Articular chondrocyte of knee joint (primary cell): ENCODE data around the gene CCDC12. TPM values are rescaled to one million over a fixed set of nuclear protein-coding genes. Genes with fewer than 3 reads are reported as not detected.

Experiments used
- small RNA-seq: library from RNA; depleted of rRNA; stranded (forward); fragments of <200 nt; gene quantifications from one replicate; pipeline ENCODE3, GENCODE V24; 2012
- total RNA-seq: library from RNA; depleted of rRNA; stranded (reverse); fragments of >200 nt; gene quantifications from 2 replicates; pipeline ENCODE4 v1.2.3, GENCODE V29; 2012

CCDC12 gene
- total RNA-seq: 17.6 and 22.5 TPM in 2 replicates

GRCh38 chr3:46976326-46977190 lies at the start of gene CCDC12:
TSS of gene CCDC12 (minus strand) at chr3:46976745. CDS start at chr3:46976732, 13 bp downstream.

GRCh38 chr3:46978985-46979944 lies 2.7 kb upstream of the CCDC12 start, which contains the start of gene NBEAL2:
TSS of gene NBEAL2 (plus strand) at chr3:46979666. CDS start at chr3:46979862, 196 bp downstream.

GRCh38 chr3:46877406-46878125 lies 99.0 kb downstream of the CCDC12 start, which contains the start of gene PTH1R:
TSS of gene PTH1R (plus strand) at chr3:46877721. CDS start at chr3:46883560, 5,839 bp downstream.

Small RNA genes within 50 kb of the gene (small RNA-seq; reads per million reads assigned to genes)
- not detected for gene AC109583.2

Other genes starting within 250 kb of the CCDC12 start
- 0.65 TPM in 1 of 2 replicates, not detected in the other for gene MYL3, start 113.3 kb downstream of the CCDC12 start, total RNA-seq
- 1.8 and 3.0 TPM in 2 replicates for gene PTH1R, start 99.0 kb downstream of the CCDC12 start, total RNA-seq
- 2.7 and 3.7 TPM in 2 replicates for gene NBEAL2, start 2.9 kb upstream of the CCDC12 start, total RNA-seq
- 43.5 and 47.1 TPM in 2 replicates for gene SETD2, start 187.4 kb upstream of the CCDC12 start, total RNA-seq